Bronchial epithelial cell (primary cell): ENCODE results near the gene KRT14. TPM values are rescaled to one million over a fixed set of nuclear protein-coding genes. Genes with fewer than 3 reads are reported as not detected.
"Not testable (repeated sequence)": the region's sequence is repeated elsewhere in the genome, so short reads cannot be mapped to it uniquely, and the experiment has no call there.

ENCODE experiments used
- DNase-seq: peaks from one replicate; pipeline ENCODE4 v3.0.0-alpha.2; 2010; ENCODE audit warnings: low read depth
- FAIRE-seq: peaks from 2 replicates; lab custom pipeline; 2011; peaks lifted over from hg19 to GRCh38; lab: Jason Lieb, UNC
- H3K27me3 ChIP-seq: 2 replicates; pipeline ENCODE4 v1.5.1; 2011; ENCODE audit warnings: low read length; ENCODE audit not compliant: control insufficient read depth, insufficient read depth
- H3K36me3 ChIP-seq: 2 replicates; pipeline ENCODE4 v1.5.1; 2011; ENCODE audit warnings: low read length; ENCODE audit not compliant: control insufficient read depth, insufficient read depth
- H3K4me3 ChIP-seq: 2 replicates; pipeline ENCODE4 v1.5.1; 2011; ENCODE audit warnings: mild to moderate bottlenecking, low read depth, low read length, control low read depth
- total RNA-seq: library from RNA; depleted of rRNA; stranded (reverse); fragments of >200 nt; gene quantifications from 2 replicates; pipeline ENCODE4 v1.2.1, GENCODE V29; 2014
- TF ChIP-seq, protein P1 (sequence below): IDR thresholded peaks from 2 replicates; pipeline ENCODE4 v1.5.1; 2011; ENCODE audit warnings: mild to moderate bottlenecking, moderate library complexity, low read length, control low read depth, inconsistent platforms; ENCODE audit not compliant: insufficient read depth, severe bottlenecking

KRT14 gene
- total RNA-seq, 1 donor from 2014 or later = 1,445 TPM

DNA sequence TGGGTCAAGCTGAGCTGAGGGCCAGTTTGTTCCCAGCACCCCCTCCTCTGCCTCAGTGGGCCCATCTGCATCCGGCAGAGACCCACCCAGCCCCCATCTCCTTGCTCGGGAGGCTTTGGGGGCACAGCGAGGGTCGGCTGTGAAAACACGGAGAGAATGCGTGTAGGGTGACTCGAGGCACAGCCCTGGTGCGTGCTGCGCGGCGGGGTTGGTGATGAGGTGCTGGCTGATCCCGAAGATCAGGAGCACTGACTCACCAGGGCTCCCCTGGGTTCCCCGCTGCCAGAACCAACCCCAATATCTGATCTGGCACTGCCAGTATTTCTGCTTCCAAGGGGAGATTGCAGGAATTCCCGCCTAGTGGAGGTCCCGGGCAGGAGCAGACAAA lies 45.2 kb upstream of the KRT14 start:
- no peaks in the 10 kb centered on the region for H3K27me3 ChIP-seq
- TF ChIP-seq, protein P1, sequence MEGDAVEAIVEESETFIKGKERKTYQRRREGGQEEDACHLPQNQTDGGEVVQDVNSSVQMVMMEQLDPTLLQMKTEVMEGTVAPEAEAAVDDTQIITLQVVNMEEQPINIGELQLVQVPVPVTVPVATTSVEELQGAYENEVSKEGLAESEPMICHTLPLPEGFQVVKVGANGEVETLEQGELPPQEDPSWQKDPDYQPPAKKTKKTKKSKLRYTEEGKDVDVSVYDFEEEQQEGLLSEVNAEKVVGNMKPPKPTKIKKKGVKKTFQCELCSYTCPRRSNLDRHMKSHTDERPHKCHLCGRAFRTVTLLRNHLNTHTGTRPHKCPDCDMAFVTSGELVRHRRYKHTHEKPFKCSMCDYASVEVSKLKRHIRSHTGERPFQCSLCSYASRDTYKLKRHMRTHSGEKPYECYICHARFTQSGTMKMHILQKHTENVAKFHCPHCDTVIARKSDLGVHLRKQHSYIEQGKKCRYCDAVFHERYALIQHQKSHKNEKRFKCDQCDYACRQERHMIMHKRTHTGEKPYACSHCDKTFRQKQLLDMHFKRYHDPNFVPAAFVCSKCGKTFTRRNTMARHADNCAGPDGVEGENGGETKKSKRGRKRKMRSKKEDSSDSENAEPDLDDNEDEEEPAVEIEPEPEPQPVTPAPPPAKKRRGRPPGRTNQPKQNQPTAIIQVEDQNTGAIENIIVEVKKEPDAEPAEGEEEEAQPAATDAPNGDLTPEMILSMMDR = no peak
- no peak overlapping the region for H3K4me3 ChIP-seq
- DNase-seq = no peak
- no peak for FAIRE-seq
- no peaks in the 10 kb centered on the region for H3K36me3 ChIP-seq

DNA sequence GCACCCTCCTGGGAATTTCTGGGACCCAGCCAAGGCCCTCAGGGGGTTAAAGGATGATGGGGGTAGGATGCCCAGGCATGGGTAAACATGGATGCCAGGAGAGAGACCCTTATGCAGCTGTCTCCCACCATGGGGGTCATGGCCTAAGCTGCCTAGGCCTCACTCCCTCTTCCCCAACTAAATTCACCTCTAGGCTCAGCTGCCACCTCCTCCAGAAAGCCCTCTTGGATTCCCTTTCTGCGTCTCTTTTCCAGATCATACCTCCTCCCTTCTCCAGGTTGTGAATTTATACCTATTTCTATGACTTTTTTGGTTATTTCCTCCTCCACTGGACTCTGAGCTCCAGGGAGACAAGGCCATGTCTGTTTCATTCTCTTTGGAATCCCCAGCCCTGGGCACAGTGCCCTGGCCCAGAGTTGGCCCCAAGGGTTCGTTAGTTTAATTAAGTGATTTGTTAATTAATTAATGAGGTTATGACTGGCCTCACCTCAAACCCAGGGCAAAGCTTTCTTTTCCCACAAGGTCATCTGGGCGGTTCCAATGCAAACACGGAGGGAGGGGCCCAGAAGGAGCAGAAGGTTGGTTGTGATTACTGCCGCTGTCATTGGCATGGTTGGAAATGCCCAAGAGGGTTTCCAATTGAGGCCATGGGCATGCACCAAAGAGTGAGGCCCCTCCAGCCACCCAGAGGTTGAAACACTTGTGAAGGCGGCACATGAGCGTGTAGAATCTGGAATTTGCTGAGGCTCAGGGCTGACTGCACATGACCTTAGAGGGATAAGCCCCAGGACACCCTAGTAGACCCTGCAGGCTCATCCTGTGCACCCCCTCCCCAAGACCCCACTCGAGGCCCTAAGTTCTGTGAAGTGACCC lies 44.6 kb upstream of the KRT14 start:
- TF ChIP-seq, protein P1 = no peak
- no peaks in the 10 kb centered on the region for H3K27me3 ChIP-seq
- H3K36me3 ChIP-seq = no peaks in the 10 kb centered on the region
- FAIRE-seq (no peak), DNase-seq (no peak)
- no peak overlapping the region for H3K4me3 ChIP-seq

DNA sequence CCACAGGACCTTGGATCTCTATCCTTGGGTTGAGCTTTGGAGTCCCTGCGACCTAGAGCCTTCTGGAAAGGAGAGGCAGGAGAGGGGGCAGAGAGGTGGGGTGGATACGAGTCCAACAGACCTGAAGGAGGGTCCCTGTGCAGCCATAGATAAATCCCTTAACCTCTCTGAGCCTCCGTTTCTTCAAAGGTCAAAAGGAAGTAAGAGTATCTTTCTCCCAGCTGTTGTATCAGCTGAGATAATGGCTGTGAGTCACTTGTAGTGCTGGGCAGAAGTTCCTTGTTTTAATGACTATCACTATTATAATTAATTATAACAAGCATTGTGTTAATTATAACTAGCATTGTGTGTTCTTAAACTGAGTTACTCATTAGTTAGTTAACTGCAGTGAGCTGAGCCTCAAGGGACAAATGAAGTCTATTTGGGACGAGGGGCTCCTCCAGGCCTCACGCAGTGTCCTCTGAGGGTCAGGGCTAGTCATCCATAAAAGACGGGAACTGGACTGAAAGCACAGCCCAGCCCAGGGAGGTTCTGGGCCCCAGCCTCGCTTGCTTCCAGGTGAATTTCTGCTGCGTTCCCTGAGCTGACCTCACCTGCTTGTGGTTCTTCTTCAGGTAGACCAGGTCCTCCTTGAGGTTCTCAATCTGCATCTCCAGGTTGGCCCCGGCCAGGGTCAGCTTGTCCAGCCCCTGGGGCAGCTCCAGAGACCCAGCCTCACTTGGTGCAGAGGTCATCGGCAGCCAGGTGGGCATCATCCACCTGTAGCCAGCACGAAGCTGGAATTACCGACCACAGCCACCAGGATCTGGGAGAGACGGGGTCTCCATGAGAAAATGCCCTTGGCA lies 43.4 kb upstream of the KRT14 start:
- H3K27me3 ChIP-seq = no peaks in the 10 kb centered on the region
- DNase-seq = no peak
- no peaks in the 10 kb centered on the region for H3K36me3 ChIP-seq
- FAIRE-seq = no peak
- TF ChIP-seq, protein P1 = no peak
- no peak overlapping the region for H3K4me3 ChIP-seq

DNA sequence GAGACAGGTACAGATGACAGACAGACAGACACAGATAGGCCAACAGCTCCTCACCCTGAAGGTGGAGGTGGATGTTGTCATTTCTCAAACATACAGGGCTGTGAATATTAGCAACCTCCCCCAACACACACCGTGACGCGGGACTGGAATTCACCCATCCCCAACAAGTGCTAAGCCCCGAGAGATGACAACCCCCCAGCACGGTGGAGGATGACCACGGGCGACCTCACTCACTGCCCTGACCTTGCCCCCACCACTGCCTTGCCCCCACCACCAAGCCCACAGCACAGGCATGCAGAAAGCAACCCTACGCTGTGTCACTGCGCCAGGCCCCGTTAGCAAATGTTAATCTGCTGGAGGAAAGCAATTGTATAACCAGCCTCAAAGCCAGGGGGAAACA lies 42.6 kb upstream of the KRT14 start:
- DNase-seq (no peak), FAIRE-seq (peak; percentile 43)
- TF ChIP-seq, protein P1 = no peak
- no peaks in the 10 kb centered on the region for H3K27me3 ChIP-seq
- H3K36me3 ChIP-seq = peaks cover 1% of the 10 kb centered on the region
- no peak overlapping the region for H3K4me3 ChIP-seq

DNA sequence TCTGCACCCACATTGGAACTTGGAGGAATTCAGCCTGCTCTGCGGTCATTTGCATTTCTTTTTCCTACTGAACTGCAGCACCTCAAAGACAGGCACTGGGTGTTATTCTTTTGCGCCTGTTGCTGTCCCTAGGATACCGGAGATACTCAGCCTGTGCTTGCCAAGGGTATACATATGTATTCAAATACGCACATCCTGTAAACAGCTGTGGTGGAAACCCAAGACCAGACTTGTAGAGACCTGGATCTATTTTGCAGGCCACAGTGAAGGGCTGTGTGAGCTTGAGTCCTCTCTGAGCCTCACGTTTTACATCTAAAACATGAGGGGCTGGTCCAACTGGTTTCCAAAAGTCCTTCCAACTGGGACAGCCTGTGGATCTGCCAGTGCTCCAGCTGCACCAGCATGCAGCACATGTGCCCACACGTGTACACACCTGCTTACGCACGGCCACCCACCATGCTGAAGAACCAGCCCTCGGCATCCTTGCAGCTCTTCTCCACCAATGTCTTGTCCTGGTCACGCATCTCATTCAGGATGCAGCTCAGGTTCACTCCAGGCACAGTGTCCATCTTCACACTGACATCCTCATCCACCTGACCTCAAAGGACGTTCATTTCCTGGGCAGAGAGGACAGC lies 42.0 kb upstream of the KRT14 start:
- FAIRE-seq = peak; percentile 55
- H3K27me3 ChIP-seq, H3K36me3 ChIP-seq, H3K4me3 ChIP-seq: not testable (repeated sequence)
- DNase-seq = peak; percentile 90

DNA sequence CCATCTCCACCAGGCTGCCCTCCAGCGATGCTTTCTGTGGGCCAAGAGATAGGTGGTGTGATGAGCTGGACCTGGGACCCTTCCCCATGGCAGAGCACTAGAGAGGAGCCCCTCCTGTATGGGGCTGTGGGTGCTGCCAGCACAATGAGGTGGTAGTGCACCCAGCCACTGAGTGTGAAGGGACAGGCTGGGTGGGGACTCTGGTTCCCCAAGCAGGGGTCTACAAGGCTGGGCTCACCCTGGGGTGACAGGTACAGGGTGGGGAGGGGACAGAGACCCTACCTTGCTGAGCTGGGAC lies 41.3 kb upstream of the KRT14 start:
- not testable (repeated sequence) for DNase-seq, FAIRE-seq, H3K27me3 ChIP-seq, H3K4me3 ChIP-seq
- H3K36me3 ChIP-seq = peaks cover 11% of the 10 kb centered on the region
